GM21360 (cell line): ENCODE measurements around the gene ST14.
"Not testable (repeated sequence)": the region's sequence is repeated elsewhere in the genome, so short reads cannot be mapped to it uniquely, and the experiment has no call there.

ENCODE experiments used
- ATAC-seq: cut with Tn5 transposase; IDR thresholded peaks from one replicate; pipeline ENCODE4 v1.9.1; 2021; ENCODE audit warnings: mild to moderate bottlenecking, moderate library complexity; ENCODE audit not compliant: unreplicated experiment

ST14 gene

DNA sequence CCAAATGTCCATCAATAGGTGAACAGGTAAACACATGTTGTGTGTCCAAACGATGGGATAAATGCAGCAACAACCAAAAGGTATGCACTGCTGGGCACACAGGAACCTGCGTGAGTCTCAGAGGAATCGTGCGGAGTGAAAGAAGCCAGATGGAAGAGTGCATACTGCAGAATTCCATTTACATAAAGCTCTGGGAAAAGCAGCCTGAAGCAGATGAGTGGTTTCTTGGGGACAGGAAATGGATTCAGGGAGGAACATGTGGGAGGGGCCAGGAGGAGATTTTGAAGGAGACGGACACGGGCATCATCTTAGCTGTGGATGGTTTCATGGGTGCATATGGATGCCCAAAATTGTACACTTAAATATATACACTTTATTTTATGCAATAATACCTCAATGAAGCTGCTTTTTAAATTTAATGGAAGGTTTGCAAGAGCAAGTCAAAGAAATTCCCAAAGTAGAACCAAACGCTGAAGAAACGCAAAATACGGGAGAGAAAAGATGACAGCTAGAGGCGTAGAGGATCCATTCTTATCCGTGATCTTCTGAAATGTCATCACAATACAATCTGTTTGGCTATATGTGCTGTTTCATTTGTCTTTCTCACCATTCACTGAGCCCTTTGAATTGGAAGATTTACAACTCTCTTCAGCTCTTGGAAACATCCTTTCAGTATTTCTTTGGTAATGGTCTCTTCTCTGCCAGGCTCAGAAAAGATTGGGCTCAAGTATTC is 24.5 kb downstream of the ST14 start:
- ATAC-seq, result no peak

DNA sequence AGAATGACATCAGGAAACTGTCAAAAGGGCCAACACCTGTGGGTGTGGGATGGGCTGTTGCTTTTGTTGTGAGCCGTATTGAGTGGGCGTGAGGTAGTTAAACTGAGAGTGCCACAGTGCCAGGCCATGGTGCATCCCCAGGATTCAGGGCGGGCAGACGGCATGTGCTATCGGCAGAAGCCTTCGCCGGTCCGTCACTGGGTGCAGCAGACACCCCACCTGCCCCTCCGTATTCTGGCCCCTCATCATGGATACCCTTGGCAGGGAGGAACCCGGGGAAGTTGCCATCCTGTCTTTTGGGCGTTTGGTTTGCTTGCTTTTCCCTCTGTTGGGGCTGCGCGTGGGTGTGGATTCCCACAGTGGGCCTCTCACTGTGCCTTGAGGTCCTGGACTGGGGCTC is 27.5 kb downstream of the ST14 start:
- ATAC-seq, result no peak

DNA sequence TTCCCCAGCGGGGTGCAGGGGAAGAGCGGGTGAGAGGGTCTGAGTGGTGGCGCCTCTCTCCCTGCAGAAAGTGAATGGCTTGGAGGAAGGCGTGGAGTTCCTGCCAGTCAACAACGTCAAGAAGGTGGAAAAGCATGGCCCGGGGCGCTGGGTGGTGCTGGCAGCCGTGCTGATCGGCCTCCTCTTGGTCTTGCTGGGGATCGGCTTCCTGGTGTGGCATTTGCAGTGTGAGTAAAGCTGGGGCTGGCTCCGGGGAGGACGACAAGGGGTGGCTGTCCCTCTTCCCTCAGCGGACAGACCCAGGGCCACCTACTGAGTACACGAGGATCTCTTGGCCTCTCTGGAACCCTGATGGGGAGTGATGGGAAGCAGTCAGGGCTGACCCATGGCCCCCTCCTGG is 28.5 kb downstream of the ST14 start:
- no peak for ATAC-seq

DNA sequence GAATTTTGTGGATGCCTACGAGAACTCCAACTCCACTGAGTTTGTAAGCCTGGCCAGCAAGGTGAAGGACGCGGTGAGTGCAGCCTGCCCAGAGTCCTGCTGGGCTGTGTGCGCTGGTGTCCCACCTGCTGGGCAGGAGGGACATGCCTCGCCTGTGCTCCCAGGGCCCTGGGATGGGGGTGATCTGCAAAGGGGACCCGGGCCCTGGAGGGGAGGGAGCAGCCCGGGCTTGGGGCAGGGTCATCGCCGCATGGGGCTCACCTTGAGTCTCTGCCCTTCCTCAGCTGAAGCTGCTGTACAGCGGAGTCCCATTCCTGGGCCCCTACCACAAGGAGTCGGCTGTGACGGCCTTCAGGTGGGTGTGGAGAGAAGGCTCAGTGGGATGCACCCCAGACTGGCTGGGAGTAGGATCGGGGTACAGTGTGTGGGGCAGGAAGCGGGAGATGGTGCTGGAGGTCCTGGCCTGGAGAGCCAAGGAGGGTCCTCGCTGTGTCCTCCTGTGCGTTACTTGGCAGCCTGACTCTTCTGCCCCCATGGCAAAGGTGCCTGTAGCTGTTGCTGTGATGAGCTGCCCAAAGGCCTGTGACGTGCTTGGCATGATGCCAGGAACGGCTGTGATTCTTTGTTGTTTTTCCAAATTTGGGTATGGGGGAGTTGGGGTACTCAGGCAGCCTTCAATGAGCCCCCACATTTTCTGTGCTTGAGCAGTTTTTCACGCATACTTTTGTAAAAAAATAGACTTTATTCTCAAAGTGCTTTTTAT is 29.2 kb downstream of the ST14 start:
- no peak for ATAC-seq

DNA sequence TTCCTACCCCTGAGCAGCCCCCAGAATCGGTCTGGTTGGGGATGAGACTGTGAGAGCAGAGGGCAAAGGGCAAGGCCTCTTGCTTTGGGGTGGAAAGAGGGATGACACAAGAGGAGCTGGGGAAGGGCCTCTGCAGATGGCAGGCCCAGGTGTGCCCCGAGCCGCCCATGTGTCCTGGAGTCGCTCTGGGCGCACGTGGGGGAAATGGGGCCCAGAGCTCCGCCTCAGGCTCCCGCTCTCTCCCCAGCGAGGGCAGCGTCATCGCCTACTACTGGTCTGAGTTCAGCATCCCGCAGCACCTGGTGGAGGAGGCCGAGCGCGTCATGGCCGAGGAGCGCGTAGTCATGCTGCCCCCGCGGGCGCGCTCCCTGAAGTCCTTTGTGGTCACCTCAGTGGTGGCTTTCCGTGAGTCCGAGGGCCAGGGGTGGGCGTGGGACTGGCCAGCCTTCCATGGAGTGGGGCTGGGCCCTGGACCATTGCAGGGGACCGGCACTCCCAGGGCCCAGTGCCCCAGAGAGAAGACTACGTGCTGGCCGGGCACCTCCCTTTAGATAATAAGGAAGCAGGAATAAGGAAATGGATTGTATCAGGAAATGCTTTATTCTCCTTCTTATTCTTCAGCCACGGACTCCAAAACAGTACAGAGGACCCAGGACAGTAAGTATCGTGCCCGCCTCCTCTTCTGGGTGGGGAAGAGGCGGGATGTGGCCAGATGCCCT is 30.1 kb downstream of the ST14 start:
- no peak for ATAC-seq

DNA sequence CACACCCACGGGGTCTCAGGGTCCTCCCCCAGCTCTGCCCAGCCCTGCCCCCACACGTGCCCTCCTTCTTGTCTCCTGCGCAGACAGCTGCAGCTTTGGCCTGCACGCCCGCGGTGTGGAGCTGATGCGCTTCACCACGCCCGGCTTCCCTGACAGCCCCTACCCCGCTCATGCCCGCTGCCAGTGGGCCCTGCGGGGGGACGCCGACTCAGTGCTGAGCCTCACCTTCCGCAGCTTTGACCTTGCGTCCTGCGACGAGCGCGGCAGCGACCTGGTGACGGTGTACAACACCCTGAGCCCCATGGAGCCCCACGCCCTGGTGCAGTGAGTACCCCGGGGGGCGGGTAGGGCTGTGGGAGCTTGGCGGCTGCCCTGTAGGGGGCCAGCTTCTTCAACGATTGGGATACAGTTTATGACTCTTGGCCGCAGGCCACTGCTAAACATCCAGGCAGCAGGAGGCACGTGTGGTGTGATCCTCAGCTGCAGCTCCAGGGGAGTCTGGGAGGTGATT is 30.8 kb downstream of the ST14 start:
- no peak for ATAC-seq

DNA sequence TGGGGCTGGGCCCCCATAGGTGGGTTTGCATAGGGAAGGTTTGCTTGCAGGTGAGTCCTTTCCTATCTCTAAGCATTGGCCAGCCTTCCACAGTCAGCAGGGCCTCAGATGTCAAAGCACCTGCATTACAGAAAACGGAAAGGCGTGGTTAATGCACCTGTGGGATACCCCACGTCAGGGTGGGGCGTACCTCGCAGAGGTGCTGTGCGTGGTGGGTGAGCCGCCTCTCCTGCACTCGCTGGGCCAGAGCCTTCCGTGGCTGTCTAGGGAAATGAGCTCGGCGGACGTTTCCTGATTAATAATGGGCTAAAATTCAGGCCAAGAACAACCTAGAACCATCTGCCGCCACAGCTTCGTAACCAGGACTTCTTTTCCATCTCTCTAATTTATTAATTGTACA is 32.3 kb downstream of the ST14 start:
- no peak for ATAC-seq

DNA sequence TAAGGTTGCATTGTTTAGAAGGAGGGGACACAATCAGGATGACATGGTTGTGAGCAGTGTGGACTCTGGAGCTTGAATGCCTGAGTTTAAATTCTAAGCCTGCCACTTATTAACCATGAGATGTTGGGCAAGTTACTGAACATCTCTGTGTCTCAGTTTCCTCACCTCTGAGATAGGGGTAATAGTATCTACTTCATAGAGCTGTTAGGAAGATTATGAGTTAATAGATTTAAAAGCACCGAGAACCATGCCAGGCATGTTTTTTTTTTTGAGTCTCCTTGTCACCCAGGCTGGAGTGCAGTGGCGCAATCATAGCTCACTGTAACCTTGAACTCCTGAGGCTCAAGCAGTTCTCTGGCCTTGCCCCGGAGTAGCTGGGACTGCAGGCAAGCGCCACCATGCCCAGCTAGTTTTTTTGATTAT is 33.3 kb downstream of the ST14 start:
- ATAC-seq, result no peak

DNA sequence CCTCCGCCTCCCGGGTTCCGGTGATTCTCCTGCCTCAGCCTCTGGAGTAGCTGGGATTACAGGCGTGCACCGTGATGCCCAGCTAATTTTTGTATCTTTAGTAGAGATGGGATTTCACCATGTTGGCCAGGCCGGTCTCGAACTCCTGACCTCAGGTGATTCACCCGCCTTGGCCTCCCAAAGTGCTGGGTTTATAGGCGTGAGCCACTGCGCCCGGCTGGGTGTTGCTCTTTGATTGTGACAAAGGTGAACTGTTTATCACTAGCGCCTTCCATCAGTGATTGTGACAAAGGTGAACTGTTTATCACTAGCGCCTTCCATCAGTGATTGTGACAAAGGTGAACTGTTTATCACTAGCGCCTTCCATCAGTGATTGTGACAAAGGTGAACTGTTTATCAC is 34.0 kb downstream of the ST14 start:
- not testable (repeated sequence) for ATAC-seq

DNA sequence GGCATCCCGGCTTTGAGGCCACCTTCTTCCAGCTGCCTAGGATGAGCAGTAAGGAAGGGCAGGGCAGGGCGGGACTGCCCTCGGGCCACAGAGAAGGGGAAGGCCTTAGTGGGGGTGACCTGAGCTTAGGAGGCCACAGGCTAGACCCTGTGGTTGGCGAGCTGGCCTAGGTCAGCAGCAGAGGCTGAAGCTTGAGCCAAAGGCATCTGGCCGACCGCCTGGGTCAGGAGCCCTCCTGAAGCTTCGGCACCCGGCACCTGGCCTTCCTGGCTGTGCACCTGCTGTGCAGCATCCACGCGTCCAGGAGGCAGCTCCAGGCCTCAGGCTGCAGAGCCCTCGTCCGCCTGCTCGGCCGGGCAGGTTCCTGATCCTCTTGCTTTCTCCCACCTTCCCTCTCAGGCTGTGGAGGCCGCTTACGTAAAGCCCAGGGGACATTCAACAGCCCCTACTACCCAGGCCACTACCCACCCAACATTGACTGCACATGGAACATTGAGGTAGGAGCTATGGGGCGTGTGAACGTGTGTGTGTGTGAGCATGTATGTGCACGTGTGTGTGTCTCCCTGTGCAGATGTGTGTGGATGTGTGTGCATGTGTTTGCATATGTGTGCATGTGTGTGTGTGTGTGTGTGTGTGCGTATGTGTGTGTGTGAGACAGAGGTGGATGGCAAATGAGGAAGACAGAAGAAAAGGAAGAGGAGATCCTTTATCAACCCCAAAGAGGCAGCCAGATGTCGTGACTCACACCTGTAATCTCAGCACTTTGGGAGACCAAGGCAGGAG is 34.9 kb downstream of the ST14 start:
- ATAC-seq, result no peak

DNA sequence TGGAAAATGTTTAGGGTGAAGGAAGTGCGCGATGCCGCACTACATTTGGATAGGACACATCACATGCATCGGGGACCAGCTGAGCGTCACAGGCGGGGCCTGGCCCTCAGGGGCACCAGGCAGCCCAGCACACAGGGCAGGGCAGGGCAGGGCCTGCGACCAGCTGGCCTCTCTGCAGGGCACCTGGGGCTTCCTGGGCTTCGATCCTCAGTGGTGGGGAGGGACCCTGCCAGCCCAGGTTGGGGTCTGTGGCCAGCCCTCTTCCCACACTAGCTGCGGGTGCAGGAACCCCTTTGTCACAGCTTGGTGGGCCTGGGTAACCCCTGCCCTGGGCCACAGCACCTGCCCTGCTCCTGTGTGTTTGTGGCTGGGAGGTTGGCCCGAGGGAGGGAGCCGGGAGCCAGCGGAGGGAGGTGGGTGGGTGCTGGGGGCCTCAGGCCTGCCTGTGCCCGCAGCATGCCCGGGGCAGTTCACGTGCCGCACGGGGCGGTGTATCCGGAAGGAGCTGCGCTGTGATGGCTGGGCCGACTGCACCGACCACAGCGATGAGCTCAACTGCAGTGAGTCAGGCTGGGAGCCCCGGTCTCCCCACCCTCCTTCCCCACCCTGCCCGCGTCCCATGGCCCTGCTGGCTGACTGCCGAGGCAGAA is 37.9 kb downstream of the ST14 start:
- no peak for ATAC-seq

DNA sequence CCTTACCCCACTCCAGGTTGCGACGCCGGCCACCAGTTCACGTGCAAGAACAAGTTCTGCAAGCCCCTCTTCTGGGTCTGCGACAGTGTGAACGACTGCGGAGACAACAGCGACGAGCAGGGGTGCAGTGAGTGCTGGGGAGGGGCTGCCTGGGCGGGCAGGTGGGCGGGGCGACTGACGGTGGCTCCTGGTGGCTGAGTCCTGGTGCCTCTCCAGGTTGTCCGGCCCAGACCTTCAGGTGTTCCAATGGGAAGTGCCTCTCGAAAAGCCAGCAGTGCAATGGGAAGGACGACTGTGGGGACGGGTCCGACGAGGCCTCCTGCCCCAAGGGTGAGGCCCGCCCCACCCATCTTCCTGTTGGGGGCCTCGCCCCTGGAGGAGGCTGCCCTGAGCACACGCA is 38.7 kb downstream of the ST14 start:
- ATAC-seq, result no peak

DNA sequence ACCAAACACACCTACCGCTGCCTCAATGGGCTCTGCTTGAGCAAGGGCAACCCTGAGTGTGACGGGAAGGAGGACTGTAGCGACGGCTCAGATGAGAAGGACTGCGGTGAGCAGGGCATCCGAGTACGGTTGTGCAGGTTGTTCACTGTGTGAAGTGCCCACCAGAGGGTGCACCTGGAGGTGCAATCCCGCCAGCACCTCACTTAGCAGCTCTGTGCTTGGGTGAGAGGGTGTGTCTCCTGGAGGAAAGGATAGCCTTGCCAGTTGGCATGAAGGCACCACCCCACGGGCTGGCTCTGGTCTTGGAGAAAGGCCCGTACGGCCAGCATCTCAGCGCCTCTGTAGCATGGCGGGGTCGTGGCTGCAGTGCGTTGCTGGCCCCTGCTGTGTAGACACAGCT is 39.4 kb downstream of the ST14 start:
- ATAC-seq, result no peak

DNA sequence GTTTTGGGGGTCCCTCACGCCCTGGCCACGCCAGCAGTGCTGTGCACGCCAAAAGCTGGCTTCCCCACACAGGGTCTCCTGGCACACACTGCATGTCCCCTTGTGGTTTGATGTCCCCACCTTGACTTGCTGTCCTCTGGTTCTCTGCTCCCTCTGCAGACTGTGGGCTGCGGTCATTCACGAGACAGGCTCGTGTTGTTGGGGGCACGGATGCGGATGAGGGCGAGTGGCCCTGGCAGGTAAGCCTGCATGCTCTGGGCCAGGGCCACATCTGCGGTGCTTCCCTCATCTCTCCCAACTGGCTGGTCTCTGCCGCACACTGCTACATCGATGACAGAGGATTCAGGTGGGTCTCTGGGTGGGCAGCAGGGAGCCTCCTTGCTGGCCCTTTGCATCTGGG is 40.2 kb downstream of the ST14 start:
- ATAC-seq, result no peak

DNA sequence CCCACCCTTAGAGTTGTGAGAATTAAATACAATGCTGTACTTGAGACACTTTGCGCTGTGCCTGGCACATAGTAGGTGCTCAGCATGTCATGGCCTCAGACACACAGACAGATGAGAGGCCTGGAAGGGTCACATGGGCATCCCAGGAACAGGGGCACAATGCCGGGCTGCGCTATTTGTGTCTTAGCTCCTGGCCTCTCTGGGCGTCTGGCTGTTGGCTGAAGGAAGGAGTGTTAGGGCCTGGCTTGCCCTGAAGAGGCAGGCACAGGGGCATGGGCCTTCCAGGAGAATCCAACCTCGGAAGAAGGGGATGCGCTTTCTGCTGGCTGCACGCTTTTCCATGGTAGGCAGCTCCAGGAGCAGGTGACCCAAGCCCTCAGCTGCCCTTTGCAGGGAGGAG is 41.4 kb downstream of the ST14 start:
- no peak for ATAC-seq

DNA sequence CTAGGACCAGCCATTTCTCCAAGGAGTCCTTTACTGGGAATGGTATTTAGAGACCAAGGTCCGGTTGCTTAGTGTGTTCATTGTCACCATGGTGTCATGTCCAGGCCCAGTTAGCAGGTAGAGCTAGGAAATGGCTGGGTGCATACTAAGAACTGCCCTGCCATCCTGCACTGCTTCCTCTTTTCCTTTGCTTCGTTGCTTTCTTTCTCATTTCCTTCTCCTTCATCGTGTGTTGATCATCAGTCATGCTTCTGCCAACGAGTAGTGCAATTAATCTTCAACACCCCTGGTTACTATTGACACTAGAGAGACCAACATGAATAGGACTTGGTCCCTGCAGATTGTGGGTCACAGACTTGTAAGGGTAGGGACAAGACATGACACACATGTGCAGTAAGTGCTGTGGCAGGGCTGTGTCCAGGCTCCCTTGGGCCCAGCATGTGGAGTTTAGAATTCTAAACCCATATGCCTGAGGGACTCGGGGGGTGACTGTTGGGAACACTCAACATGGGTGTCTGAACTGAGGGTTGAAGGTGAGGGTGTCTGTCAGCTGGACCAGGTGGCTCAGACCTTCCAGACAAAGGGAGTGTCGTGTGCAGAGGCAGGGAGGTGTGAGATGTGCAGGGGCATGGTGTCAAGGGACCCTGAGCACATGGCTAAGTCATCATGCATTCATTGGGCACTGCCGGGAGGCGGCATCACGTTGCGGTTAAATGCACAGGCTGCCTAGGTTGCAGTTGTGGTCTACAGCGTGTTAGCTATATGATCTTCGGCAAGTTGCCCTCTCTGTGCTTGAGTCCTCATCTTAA is 42.6 kb downstream of the ST14 start:
- no peak for ATAC-seq

DNA sequence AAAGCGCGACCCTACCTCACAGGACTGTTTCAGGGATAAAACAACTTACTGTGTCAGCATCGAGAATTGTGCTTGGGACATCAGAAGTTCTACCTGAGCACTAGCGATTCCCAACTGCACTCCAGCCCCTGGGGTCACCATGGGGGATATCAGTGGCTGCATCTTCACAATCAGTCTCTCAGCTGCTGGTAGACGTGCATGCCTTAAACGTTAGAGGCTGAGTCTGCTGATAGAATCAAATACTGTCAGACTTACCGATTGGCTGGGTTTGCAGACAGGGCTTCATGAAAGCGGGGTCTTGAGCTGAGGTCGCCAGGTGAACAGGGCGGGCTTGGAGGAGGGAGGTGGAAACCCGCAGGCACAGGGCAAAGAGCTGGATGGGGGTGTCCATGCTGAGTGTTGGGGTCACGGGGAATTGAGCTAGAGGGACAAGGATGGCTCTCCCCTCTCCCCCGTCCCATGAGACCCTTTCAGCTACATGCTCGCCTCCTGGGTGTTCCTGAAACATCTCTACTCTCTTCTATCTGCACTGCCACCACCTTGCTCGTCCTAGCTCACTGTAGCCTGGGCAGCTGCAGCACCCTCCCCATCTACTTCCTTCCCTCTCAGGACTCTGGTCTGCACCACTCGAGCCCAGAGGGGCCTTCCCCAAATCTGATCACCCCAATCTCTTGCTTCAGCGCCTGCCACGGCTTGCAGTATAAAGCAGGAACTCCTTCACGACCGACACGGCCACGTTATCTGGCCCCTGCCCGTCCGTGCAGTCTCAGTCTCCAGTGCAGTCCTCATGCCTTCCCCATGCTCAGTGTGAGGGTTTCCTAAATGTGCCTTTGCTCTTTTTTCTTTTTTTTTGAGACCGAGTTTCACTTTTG is 43.5 kb downstream of the ST14 start:
- ATAC-seq, result no peak
